Heart left ventricle (tissue), 16 donors: ENCODE measurements around the gene GALK1. TPM values are rescaled to one million over a fixed set of nuclear protein-coding genes. Genes with fewer than 3 reads are reported as not detected.

Experiments used
- ATAC-seq, 4 donors: fragments of 200-7000 bp; cut with Tn5 transposase; one replicate each; pipeline ENCODE4 v1.9.1; 2020 to 2022; ENCODE audit warnings: moderate library complexity in 4 of 4, mild to moderate bottlenecking in 3 of 4, moderate number of reproducible peaks in 1 of 4
- DNase-seq, 5 donors: peaks; one replicate each; pipeline ENCODE4 v3.0.0-alpha.2; 2020
- H3K27ac ChIP-seq, 12 donors: fragments of 200-600 bp; sonication (generic) in 4 of 12; one replicate each; pipeline versions ENCODE4 v1.5.0 to v1.8.0; 2016 to 2022; ENCODE audit warnings: mild to moderate bottlenecking in 2 of 12
- H3K27me3 ChIP-seq, 9 donors: fragments of 200-600 bp; sonication (generic) in 2 of 9; one replicate each; pipeline versions ENCODE4 v1.5.1 to v1.8.0; 2016 to 2022; ENCODE audit warnings: mild to moderate bottlenecking in 3 of 9
- H3K36me3 ChIP-seq, 9 donors: fragments of 200-600 bp; sonication (generic) in 2 of 9; one replicate each; pipeline versions ENCODE4 v1.5.0 to v1.8.0; 2018 to 2022; ENCODE audit warnings: mild to moderate bottlenecking in 2 of 9
- H3K4me1 ChIP-seq, 12 donors: fragments of 200-600 bp; sonication (generic) in 4 of 12; one replicate each; pipeline versions ENCODE4 v1.5.0 to v1.8.0; 2016 to 2022; ENCODE audit warnings: mild to moderate bottlenecking in 3 of 12
- H3K4me3 ChIP-seq, 12 donors: fragments of 200-600 bp; sonication (generic) in 4 of 12; one replicate each; pipeline versions ENCODE4 v1.5.0 to v1.8.0; 2017 to 2022; ENCODE audit warnings: mild to moderate bottlenecking in 9 of 12, moderate library complexity in 4 of 12
- H3K9me3 ChIP-seq, 12 donors: fragments of 200-600 bp; sonication (generic) in 4 of 12; one replicate each; pipeline versions ENCODE4 v1.5.0 to v1.8.0; 2016 to 2022; ENCODE audit warnings: mild to moderate bottlenecking in 1 of 12
- POLR2A ChIP-seq, 2 donors: fragments of 450-650 bp; IDR thresholded peaks; one replicate each; pipeline ENCODE4 v1.6.1; 2017; ENCODE audit warnings: antibody characterized with exemption in 2 of 2, mild to moderate bottlenecking in 2 of 2, moderate library complexity in 2 of 2
- WGBS, 4 donors: extraction: QIAGEN DNeasy Blood & Tissue Kit in 2 of 4; methylation state at CpG; one replicate each; pipeline versions ENCODE4 v1.1.5 to v1.1.7; 2013 to 2018; 5-methylcytosine and 5-hydroxymethylcytosine counted together
- intact Hi-C, 10 donors: fragments of 100-400 bp; cut with DNase I; formaldehyde crosslinking; loops; one replicate each; pipeline versions ENCODE4 v1.11.1 to v1.14.2; 2022
- polyA plus RNA-seq, 2 donors: library from polyadenylated mRNA; stranded (reverse); fragments of 200-250 nt; gene quantifications; one replicate each; pipeline ENCODE4 v1.2.3, GENCODE V29; 2013
- total RNA-seq, 9 donors: library from RNA; depleted of rRNA in 2 of 9; stranded (reverse); fragments of >200 nt in 2 of 9; fragmentation: NEBNext Ultra II Directional in 3 of 9; extraction: Animal tissue kit (Norgen Biotek cat#: 25700) in 3 of 9; gene quantifications; one replicate each; pipeline versions ENCODE4 v1.1.0 to v1.2.4, GENCODE V29; 2016 to 2023
- TF ChIP-seq, protein P1 (sequence below), 12 donors: fragments of 200-600 bp; sonication (generic) in 4 of 12; IDR thresholded peaks; one replicate each; pipeline versions ENCODE4 v1.5.0 to v1.8.0; 2018 to 2022; ENCODE audit warnings: antibody characterized with exemption in 12 of 12, mild to moderate bottlenecking in 5 of 12
- donor health status: ischemic (EF 13 %, LVEDD 7.1; RV severe dilation, severe dysfunction).
- donor health status: healthy with polysubstance abuse.
- donor health status: DM: no; HTN: yes; CAD: no.
- donor health status: DM: no; HTN: no; CAD: no.
- donor health status: ischemic (EF 25% LVEDD 6.9; RV normal size, moderate dysfunction).
- donor health status: ischemic (EF 25% LVEDD 5.7; RV mildly dilated, moderate dysfunction).
- donor health status: healthy.
- donor health status: DM: yes; HTN: yes; CAD: no.
- donor health status: ischemic (EF 35%, LVEDD 5.7; RV mildly dilated, moderate dysfunction).
- donor health status: nonischemic (EF 11% LVEDD 7.7; RV severe dilation, severe dysfunction).
- donor health status: DM: yes; HTN: yes; CAD: no.
- donor health status: PGD.
- donor health status: ischemic (EF 29% LVEDD 5.4; RV normal size, mild dysfunction).
- donor health status: nonischemic (EF 23%, LVEDD 6.1; RV moderate dilation, normal function).

GALK1 gene
- total and polyA plus RNA-seq, 11 donors: 9.6 to 31.2 (median 20.1) TPM

DNA sequence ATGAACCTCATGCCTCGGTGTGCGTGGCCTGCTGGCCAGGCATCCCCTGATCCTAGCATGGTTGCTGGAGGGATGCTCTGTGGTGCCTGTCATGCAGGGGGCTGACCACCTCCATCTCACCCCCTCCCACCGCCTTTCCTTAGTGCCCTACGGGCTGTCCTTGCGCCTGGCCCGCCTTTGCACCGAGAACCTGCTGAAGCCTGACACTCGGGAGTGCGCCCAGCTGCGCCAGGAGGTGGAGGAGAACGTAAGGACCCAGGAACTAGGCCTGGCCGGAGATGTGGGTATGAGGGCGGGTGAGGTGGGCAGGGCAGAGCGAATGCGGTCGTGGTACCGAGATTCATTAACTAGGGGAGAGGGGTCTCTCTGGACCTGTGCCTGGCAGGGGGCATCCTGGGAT is 24.8 kb downstream of the GALK1 start:
- WGBS, 4 donors: 92 to 96% (median 94%) methylated on average over 15 to 17 of the region's 17 CpGs
- DNase-seq (no peak), ATAC-seq (no peak)
- H3K36me3 ChIP-seq: peaks cover 0 to 10% (median 0%) of the 10 kb centered on the region in 9 donors
- no peaks in the 10 kb centered on the region for H3K27me3 ChIP-seq
- H3K27ac ChIP-seq: no peak overlapping the region
- no peak for TF ChIP-seq POLR2A (IDR thresholded peaks at IDR 0.05)
- TF ChIP-seq, protein P1, sequence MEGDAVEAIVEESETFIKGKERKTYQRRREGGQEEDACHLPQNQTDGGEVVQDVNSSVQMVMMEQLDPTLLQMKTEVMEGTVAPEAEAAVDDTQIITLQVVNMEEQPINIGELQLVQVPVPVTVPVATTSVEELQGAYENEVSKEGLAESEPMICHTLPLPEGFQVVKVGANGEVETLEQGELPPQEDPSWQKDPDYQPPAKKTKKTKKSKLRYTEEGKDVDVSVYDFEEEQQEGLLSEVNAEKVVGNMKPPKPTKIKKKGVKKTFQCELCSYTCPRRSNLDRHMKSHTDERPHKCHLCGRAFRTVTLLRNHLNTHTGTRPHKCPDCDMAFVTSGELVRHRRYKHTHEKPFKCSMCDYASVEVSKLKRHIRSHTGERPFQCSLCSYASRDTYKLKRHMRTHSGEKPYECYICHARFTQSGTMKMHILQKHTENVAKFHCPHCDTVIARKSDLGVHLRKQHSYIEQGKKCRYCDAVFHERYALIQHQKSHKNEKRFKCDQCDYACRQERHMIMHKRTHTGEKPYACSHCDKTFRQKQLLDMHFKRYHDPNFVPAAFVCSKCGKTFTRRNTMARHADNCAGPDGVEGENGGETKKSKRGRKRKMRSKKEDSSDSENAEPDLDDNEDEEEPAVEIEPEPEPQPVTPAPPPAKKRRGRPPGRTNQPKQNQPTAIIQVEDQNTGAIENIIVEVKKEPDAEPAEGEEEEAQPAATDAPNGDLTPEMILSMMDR (IDR thresholded peaks at IDR 0.05): no peak
- no peaks in the 10 kb centered on the region for H3K9me3 ChIP-seq
- intact Hi-C loops: loop anchor here in 2 of 10 donors (10.0 kb wide), 1 partner anchor 315 kb away; no protein-coding TSS in a partner anchor
- H3K4me1 ChIP-seq: peaks cover 0 to 9% (median 0%) of the 10 kb centered on the region in 12 donors
- H3K4me3 ChIP-seq: no peak overlapping the region

DNA sequence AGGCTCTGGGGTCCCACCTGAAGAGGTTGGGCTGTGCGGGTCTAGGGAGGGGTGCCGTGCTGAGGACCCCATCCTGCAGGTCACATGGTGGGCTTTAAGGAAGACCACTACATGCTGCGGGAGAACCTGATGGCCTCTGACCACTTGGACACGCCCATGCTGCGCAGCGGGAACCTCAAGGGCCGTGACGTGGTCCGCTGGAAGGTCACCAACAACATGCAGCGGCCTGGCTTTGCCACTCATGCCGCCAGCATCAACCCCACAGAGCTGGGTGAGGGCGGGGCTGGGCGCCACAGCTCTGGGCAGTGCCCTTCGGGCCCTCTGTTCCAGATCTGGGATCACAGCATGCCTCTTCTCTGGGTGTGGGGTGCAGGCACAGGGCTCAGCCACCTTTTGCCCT is 25.2 kb downstream of the GALK1 start:
- Histone ChIP-seq H3K9me3 (no peaks in the 10 kb centered on the region), H3K27me3 (no peaks in the 10 kb centered on the region), H3K36me3 (peaks cover 0 to 10% (median 0%) of the 10 kb centered on the region in 9 donors), H3K4me3 (no peak overlapping the region), H3K4me1 (peaks cover 0 to 9% (median 0%) of the 10 kb centered on the region in 12 donors), H3K27ac (no peak overlapping the region)
- DNase-seq (no peak), ATAC-seq (no peak)
- 93 to 94% (median 93%) methylated on average over 13 to 14 of the region's 14 CpGs; no CpG with 5 or more reads in 1 of the 4 donors for WGBS, 4 donors
- intact Hi-C loops: loop anchor here in 2 of 10 donors (10.0 kb wide), 1 partner anchor 315 kb away; no protein-coding TSS in a partner anchor
- TF ChIP-seq, protein P1 (IDR thresholded peaks at IDR 0.05): no peak

DNA sequence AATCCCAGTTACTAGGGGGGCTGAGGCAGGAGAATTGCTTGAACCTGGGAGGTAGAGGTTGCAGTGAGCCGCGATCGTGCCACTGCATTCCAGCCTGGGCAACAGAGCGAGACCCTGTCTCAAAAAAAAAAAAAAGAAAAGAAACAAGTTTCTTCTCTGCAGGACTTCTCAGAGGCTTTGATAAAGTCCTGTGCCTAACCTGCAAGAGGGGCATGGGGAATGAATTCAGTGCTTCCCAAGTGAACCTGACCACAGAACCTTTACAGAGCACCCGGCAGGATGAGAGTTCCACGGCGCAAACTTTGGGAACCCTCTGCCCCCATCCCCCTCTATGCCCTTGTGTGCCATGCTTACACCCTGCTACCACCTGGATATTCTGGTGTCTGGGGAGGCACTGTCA is 25.8 kb downstream of the GALK1 start:
- Histone ChIP-seq H3K36me3 (peaks cover 0 to 10% (median 0%) of the 10 kb centered on the region in 9 donors), H3K9me3 (no peaks in the 10 kb centered on the region), H3K4me1 (peaks cover 0 to 9% (median 0%) of the 10 kb centered on the region in 12 donors), H3K4me3 (no peak overlapping the region), H3K27ac (no peak overlapping the region), H3K27me3 (no peaks in the 10 kb centered on the region)
- no peak for ATAC-seq
- TF ChIP-seq POLR2A (IDR thresholded peaks at IDR 0.05): no peak
- TF ChIP-seq, protein P1 (IDR thresholded peaks at IDR 0.05): no peak
- DNase-seq: no peak
- 88 to 97% (median 91%) methylated on average over 7 of the region's 7 CpGs for whole genome bisulfite sequencing, 4 donors
- intact Hi-C loops: no loop called here

DNA sequence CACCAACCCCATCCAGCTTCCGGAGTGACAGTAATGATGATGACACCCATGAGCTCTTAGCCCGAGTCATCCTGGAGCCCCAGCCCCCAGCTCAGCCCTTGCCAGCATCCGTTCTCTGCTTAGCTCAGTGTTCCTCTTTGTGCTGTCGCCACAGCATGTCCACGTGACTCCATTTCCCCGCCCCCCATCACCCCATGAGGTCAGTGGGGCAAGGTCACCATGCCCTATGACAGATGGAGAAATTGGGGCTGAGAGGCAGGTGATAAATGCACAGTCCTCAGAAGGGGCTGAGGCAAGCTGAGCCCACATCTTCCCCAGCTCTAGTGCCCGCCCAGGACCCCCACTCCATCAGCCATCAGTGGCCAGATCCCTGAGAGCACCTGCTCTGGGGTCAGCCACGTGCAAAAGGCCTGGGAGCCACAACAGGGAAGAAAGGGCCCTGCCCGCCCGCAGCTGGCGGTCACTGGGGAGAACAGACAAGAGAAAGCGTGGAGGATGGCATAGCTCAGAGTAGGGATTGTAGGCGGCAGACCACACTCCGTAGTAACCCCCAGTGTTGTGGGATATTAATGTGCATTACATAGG is 26.7 kb downstream of the GALK1 start:
- no peaks in the 10 kb centered on the region for H3K27me3 ChIP-seq
- DNase-seq (no peak), ATAC-seq (peak in 3 of 4 donors; percentile 29 to 55 (median 34))
- TF ChIP-seq, protein P1 (IDR thresholded peaks at IDR 0.05): no peak
- no peak for TF ChIP-seq POLR2A (IDR thresholded peaks at IDR 0.05)
- no peak overlapping the region for H3K4me3 ChIP-seq
- no peaks in the 10 kb centered on the region for H3K9me3 ChIP-seq
- peaks cover 0 to 10% (median 0%) of the 10 kb centered on the region in 9 donors for H3K36me3 ChIP-seq
- no peak overlapping the region for H3K27ac ChIP-seq
- intact Hi-C loops: no loop called here
- H3K4me1 ChIP-seq: peaks cover 0 to 9% (median 0%) of the 10 kb centered on the region in 12 donors
- WGBS, 4 donors: 66 to 72% (median 69%) methylated on average over 14 of the region's 14 CpGs
